HL-60 (cell line): ENCODE results near the gene GFPT1.

Experiments used
- DNase-seq, 2 experiments: peaks; one replicate each; pipeline ENCODE4 v3.0.0-alpha.2; 2010 to 2020; ENCODE audit warnings: low read depth in 1 of 2, low spot score in 1 of 2
- H3K27ac ChIP-seq: fragments of 250-450 bp; sonication (Bioruptor Pico); replicated peaks from 2 replicates; pipeline ENCODE4 v1.5.1; 2020; ENCODE audit warnings: mild to moderate bottlenecking, moderate library complexity
- H3K27me3 ChIP-seq: fragments of 250-450 bp; sonication (Bioruptor Pico); 2 replicates; pipeline ENCODE4 v1.5.1; 2021; ENCODE audit warnings: mild to moderate bottlenecking, moderate library complexity; ENCODE audit not compliant: insufficient read depth, poor library complexity, severe bottlenecking
- H3K4me3 ChIP-seq: replicated peaks from 2 replicates; pipeline ENCODE4 v1.5.1; 2011; ENCODE audit warnings: mild to moderate bottlenecking, control low read depth, low read length; ENCODE audit not compliant: insufficient read depth
- CTCF ChIP-seq: IDR thresholded peaks from one replicate; pipeline ENCODE4 v1.5.1; 2011; ENCODE audit warnings: low read length, control low read depth, inconsistent platforms; ENCODE audit not compliant: insufficient read depth
- GABPA ChIP-seq: IDR thresholded peaks from 2 replicates; pipeline ENCODE4 v1.6.1; 2012; ENCODE audit warnings: low read depth
- POLR2AphosphoS5 ChIP-seq: IDR thresholded peaks from 2 replicates; pipeline ENCODE4 v1.6.1; 2012; ENCODE audit warnings: low read depth
- SPI1 ChIP-seq: IDR thresholded peaks from 2 replicates; pipeline ENCODE4 v1.6.1; 2012; ENCODE audit warnings: low read depth, mild to moderate bottlenecking, borderline replicate concordance
- TF ChIP-seq, protein P1 (sequence below): IDR thresholded peaks from 2 replicates; pipeline ENCODE4 v1.6.1; 2012; ENCODE audit warnings: low read depth; ENCODE audit not compliant: insufficient replicate concordance

Gene GFPT1

GRCh38 chr2:69335311-69335710 lies 51.7 kb downstream of the GFPT1 start:
- TF ChIP-seq SPI1, result no peak
- TF ChIP-seq CTCF, result no peak
- no peak for TF ChIP-seq GABPA
- TF ChIP-seq POLR2AphosphoS5, result no peak
- TF ChIP-seq, protein P1, sequence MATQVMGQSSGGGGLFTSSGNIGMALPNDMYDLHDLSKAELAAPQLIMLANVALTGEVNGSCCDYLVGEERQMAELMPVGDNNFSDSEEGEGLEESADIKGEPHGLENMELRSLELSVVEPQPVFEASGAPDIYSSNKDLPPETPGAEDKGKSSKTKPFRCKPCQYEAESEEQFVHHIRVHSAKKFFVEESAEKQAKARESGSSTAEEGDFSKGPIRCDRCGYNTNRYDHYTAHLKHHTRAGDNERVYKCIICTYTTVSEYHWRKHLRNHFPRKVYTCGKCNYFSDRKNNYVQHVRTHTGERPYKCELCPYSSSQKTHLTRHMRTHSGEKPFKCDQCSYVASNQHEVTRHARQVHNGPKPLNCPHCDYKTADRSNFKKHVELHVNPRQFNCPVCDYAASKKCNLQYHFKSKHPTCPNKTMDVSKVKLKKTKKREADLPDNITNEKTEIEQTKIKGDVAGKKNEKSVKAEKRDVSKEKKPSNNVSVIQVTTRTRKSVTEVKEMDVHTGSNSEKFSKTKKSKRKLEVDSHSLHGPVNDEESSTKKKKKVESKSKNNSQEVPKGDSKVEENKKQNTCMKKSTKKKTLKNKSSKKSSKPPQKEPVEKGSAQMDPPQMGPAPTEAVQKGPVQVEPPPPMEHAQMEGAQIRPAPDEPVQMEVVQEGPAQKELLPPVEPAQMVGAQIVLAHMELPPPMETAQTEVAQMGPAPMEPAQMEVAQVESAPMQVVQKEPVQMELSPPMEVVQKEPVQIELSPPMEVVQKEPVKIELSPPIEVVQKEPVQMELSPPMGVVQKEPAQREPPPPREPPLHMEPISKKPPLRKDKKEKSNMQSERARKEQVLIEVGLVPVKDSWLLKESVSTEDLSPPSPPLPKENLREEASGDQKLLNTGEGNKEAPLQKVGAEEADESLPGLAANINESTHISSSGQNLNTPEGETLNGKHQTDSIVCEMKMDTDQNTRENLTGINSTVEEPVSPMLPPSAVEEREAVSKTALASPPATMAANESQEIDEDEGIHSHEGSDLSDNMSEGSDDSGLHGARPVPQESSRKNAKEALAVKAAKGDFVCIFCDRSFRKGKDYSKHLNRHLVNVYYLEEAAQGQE, result no peak
- Histone ChIP-seq H3K27ac (no peak overlapping the region), H3K4me3 (no peak overlapping the region), H3K27me3 (no peaks in the 10 kb centered on the region)
- no peak for DNase-seq

DNA sequence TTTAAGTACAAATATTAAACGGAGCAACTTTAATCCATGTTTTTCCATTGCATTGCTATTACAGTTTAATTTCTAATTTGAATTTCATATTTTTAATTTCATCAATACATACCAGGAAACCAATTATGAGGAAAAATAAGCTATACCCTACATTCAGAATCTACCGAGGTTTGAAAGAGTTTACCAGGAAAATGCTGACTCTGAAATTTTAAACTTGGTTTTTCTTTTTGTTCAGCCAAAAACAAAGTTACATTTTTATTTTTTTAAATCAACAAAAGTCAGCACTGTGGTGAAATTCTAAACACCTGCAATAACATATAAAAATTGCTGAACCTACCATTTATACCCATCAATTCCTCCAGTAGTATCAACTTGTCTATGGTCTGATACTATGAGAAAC lies 53.7 kb downstream of the GFPT1 start:
- H3K27me3 ChIP-seq, result no peaks in the 10 kb centered on the region
- no peak overlapping the region for H3K4me3 ChIP-seq
- TF ChIP-seq, protein P1, result no peak
- H3K27ac ChIP-seq, result no peak overlapping the region
- DNase-seq, result no peak

DNA sequence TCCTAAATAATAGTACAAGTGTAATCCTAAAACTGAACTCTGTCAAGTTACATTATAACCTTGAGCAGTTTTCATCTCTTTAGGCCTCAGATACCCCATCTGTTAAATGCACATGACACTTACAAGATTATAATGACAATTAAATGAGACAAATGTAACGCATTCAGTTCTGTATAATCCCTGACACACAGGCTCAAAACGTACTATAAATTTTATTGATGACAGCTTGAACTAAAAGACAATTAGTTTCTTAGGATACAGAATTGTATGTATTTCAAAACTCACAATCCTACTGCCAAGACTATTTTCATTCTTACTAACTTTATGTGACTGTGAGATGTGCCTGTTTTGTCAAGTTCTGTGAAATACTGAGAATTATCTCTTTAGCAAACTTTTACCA lies 56.2 kb downstream of the GFPT1 start:
- H3K4me3 ChIP-seq, result no peak overlapping the region
- TF ChIP-seq, protein P1, result no peak
- TF ChIP-seq CTCF (no peak), GABPA (no peak), POLR2AphosphoS5 (no peak)
- no peaks in the 10 kb centered on the region for H3K27me3 ChIP-seq
- no peak overlapping the region for H3K27ac ChIP-seq
- DNase-seq, result no peak

DNA sequence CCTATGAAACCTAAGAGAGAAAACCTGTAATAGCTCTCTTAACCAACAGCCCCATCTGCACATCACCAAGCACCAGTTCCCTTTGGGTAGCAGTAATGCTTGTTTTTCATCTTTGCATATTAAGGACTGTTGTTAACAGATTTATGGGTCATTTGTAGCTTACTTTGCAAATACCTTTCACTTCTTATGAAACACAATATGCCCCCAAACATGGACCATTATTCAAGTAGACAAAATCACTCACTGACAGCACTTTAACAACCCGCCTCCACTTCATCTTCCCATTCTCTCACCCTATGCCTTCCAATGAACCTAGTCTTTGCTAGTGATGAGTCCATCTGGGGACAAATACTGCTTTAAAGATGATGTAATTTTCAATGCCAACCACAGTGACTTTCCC lies 64.4 kb downstream of the GFPT1 start:
- H3K27ac ChIP-seq, result no peak overlapping the region
- H3K27me3 ChIP-seq, result no peaks in the 10 kb centered on the region
- no peak overlapping the region for H3K4me3 ChIP-seq
- DNase-seq, result no peak
- TF ChIP-seq POLR2AphosphoS5 (no peak), CTCF (no peak), GABPA (no peak), SPI1 (no peak)
- TF ChIP-seq, protein P1, result no peak
